Retina (tissue), 1 donor: Measurements from ENCODE around the gene SPRY1.

ENCODE experiments used
- DNase-seq: peaks from one replicate; pipeline ENCODE4 v3.0.0-alpha.2; 2016

Gene SPRY1

GRCh38 chr4:123380728-123381716 is 15.6 kb upstream of the SPRY1 start:
- no peak for DNase-seq

- no peak for DNase-seq
Observed at GRCh38 chr4:123381996-123382395, 14.6 kb upstream of the SPRY1 start.

GRCh38 chr4:123383566-123383965 is 13.0 kb upstream of the SPRY1 start:
- no peak for DNase-seq

- DNase-seq = no peak
Observed at GRCh38 chr4:123386609-123387008, 10.0 kb upstream of the SPRY1 start.

- no peak for DNase-seq
Observed at GRCh38 chr4:123390846-123391456, 5.6 kb upstream of the SPRY1 start.

GRCh38 chr4:123393721-123394120 is 2.9 kb upstream of the SPRY1 start:
- DNase-seq = no peak

GRCh38 chr4:123397144-123398065 is 810 bp downstream of the SPRY1 start:
- peak; percentile 91 for DNase-seq

- no peak for DNase-seq
Observed at GRCh38 chr4:123398066-123398852, 1.7 kb downstream of the SPRY1 start.

GRCh38 chr4:123398853-123399626 is 2.4 kb downstream of the SPRY1 start:
- DNase-seq = peak; percentile 85

GRCh38 chr4:123399627-123400358 is 3.2 kb downstream of the SPRY1 start:
- no peak for DNase-seq

- DNase-seq = no peak
Observed at GRCh38 chr4:123401271-123402120, 4.9 kb downstream of the SPRY1 start.

GRCh38 chr4:123402121-123402465 is 5.5 kb downstream of the SPRY1 start:
- no peak for DNase-seq

- DNase-seq = no peak
Observed at GRCh38 chr4:123403080-123403604, 6.5 kb downstream of the SPRY1 start.

- no peak for DNase-seq
Observed at GRCh38 chr4:123404533-123404932, 7.9 kb downstream of the SPRY1 start.

GRCh38 chr4:123405267-123405865 is 8.8 kb downstream of the SPRY1 start:
- DNase-seq = no peak

GRCh38 chr4:123406872-123407271 is 10.3 kb downstream of the SPRY1 start:
- DNase-seq = no peak

- DNase-seq = no peak
Observed at GRCh38 chr4:123408471-123409084, 12.0 kb downstream of the SPRY1 start.

GRCh38 chr4:123409334-123409733 is 12.7 kb downstream of the SPRY1 start:
- DNase-seq = no peak

GRCh38 chr4:123411514-123411913 is 14.9 kb downstream of the SPRY1 start:
- DNase-seq = no peak
